Heart right ventricle (tissue), 16 donors: ENCODE results near the gene DIP2A. TPM values are rescaled to one million over a fixed set of nuclear protein-coding genes. Genes with fewer than 3 reads are reported as not detected.

ENCODE experiments used
- ATAC-seq, 8 donors: fragments of 200-7000 bp; cut with Tn5 transposase; one replicate each; pipeline ENCODE4 v1.9.1; 2020; ENCODE audit warnings: mild to moderate bottlenecking in 8 of 8, moderate library complexity in 8 of 8, moderate number of reproducible peaks in 1 of 8
- DNase-seq, 2 donors: peaks; one replicate each; pipeline ENCODE4 v3.0.0-alpha.2; 2020
- H3K27ac ChIP-seq, 10 donors: fragments of 200-600 bp; sonication (generic) in 2 of 10; one replicate each; pipeline versions ENCODE4 v1.5.0 to v1.8.0; 2020 to 2022; ENCODE audit warnings: mild to moderate bottlenecking in 3 of 10
- H3K27me3 ChIP-seq, 7 donors: fragments of 200-600 bp; one replicate each; pipeline ENCODE4 v1.8.0; 2021 to 2022; ENCODE audit warnings: mild to moderate bottlenecking in 2 of 7
- H3K36me3 ChIP-seq, 9 donors: fragments of 200-600 bp; sonication (generic) in 1 of 9; one replicate each; pipeline versions ENCODE4 v1.5.0 to v1.8.0; 2020 to 2022; ENCODE audit warnings: mild to moderate bottlenecking in 2 of 9
- H3K4me1 ChIP-seq, 9 donors: fragments of 200-600 bp; sonication (generic) in 1 of 9; one replicate each; pipeline versions ENCODE4 v1.5.0 to v1.8.0; 2020 to 2022; ENCODE audit warnings: mild to moderate bottlenecking in 4 of 9
- H3K4me3 ChIP-seq, 10 donors: fragments of 200-600 bp; sonication (generic) in 2 of 10; one replicate each; pipeline versions ENCODE4 v1.5.0 to v1.8.0; 2020 to 2022; ENCODE audit warnings: mild to moderate bottlenecking in 7 of 10, moderate library complexity in 2 of 10
- H3K9me3 ChIP-seq, 11 donors: fragments of 200-600 bp in 10 of 11; sonication (generic) in 2 of 11; one replicate each; pipeline versions ENCODE4 v1.5.0 to v1.8.0; 2013 to 2022; ENCODE audit warnings: mild to moderate bottlenecking in 2 of 11, control low read depth in 1 of 11, moderate library complexity in 1 of 11
- CTCF ChIP-seq, 9 donors: fragments of 200-600 bp; sonication (generic) in 2 of 9; IDR thresholded peaks; one replicate each; pipeline versions ENCODE4 v1.5.0 to v1.8.0; 2021 to 2022; ENCODE audit warnings: antibody characterized with exemption in 9 of 9, mild to moderate bottlenecking in 5 of 9, moderate library complexity in 1 of 9
- WGBS, 2 donors: extraction: QIAGEN DNeasy Blood & Tissue Kit; methylation state at CpG; one replicate each; pipeline ENCODE4 v1.1.7; 2013; ENCODE audit warnings: inconsistent platforms in 1 of 2; 5-methylcytosine and 5-hydroxymethylcytosine counted together
- intact Hi-C, 10 donors: fragments of 100-400 bp; cut with DNase I; formaldehyde crosslinking; loops; one replicate each; pipeline versions ENCODE4 v1.11.1 to v1.14.2; 2022
- polyA plus RNA-seq, 2 donors: library from polyadenylated mRNA; stranded (reverse); fragments of 200-250 nt; gene quantifications; one replicate each; pipeline ENCODE4 v1.2.3, GENCODE V29; 2013
- total RNA-seq, 10 donors: library from RNA; stranded (reverse); fragmentation: NEBNext Ultra II Directional in 3 of 10; extraction: Animal tissue kit (Norgen Biotek cat#: 25700) in 3 of 10; gene quantifications; one replicate each; pipeline versions ENCODE4 v1.2.1 to v1.2.4, GENCODE V29; 2021 to 2023
- donor health status: Arrhythmogenic right ventricular cardiomyopathy.
- donor health status: ischemic (EF 13 %, LVEDD 7.1; RV severe dilation, severe dysfunction).
- donor health status: healthy with polysubstance abuse.
- donor health status: DM: no; HTN: yes; CAD: no.
- donor health status: DM: no; HTN: no; CAD: no.
- donor health status: ischemic (EF 25% LVEDD 6.9; RV normal size, moderate dysfunction).
- donor health status: ischemic (EF 25% LVEDD 5.7; RV mildly dilated, moderate dysfunction).
- donor health status: healthy.
- donor health status: DM: yes; HTN: yes; CAD: no.
- donor health status: Ischemic cardiomyopathy.
- donor health status: ischemic (EF 35%, LVEDD 5.7; RV mildly dilated, moderate dysfunction).
- donor health status: nonischemic (EF 11% LVEDD 7.7; RV severe dilation, severe dysfunction).
- donor health status: DM: yes; HTN: yes; CAD: no.
- donor health status: PGD.
- donor health status: ischemic (EF 29% LVEDD 5.4; RV normal size, mild dysfunction).
- donor health status: nonischemic (EF 23%, LVEDD 6.1; RV moderate dilation, normal function).

DIP2A gene
- total and polyA plus RNA-seq, 12 donors, result 9.4 to 45.2 (median 22.9) TPM

GRCh38 chr21:46542588-46543124 lies 84.0 kb downstream of the DIP2A start:
- no peaks in the 10 kb centered on the region for H3K27me3 ChIP-seq
- intact Hi-C loops, result no loop called here
- H3K36me3 ChIP-seq, result peaks cover 0 to 100% (median 54%) of the 10 kb centered on the region in 9 donors
- no peak for TF ChIP-seq CTCF (IDR thresholded peaks at IDR 0.05)
- H3K4me3 ChIP-seq, result no peak overlapping the region
- H3K4me1 ChIP-seq, result peaks cover 0 to 14% (median 6%) of the 10 kb centered on the region in 9 donors
- 89 to 95% methylated on average over 8 of the region's 8 CpGs for WGBS, 2 donors
- DNase-seq (no peak), ATAC-seq (no peak)
- H3K27ac ChIP-seq, result peak overlapping the region in 1 of 10 donors; percentile 10
- H3K9me3 ChIP-seq, result no peaks in the 10 kb centered on the region

GRCh38 chr21:46543306-46543705 lies 84.6 kb downstream of the DIP2A start:
- Histone ChIP-seq H3K27me3 (no peaks in the 10 kb centered on the region), H3K4me3 (no peak overlapping the region), H3K27ac (no peak overlapping the region), H3K36me3 (peaks cover 0 to 100% (median 56%) of the 10 kb centered on the region in 9 donors), H3K9me3 (no peaks in the 10 kb centered on the region), H3K4me1 (peaks cover 0 to 14% (median 6%) of the 10 kb centered on the region in 9 donors)
- ATAC-seq (no peak), DNase-seq (no peak)
- intact Hi-C loops, result no loop called here
- 89 to 92% methylated on average over 19 of the region's 19 CpGs for WGBS, 2 donors
- no peak for TF ChIP-seq CTCF (IDR thresholded peaks at IDR 0.05)

GRCh38 chr21:46544003-46544402 lies 85.3 kb downstream of the DIP2A start:
- Histone ChIP-seq H3K4me1 (peaks cover 0 to 14% (median 6%) of the 10 kb centered on the region in 9 donors), H3K27me3 (no peaks in the 10 kb centered on the region), H3K36me3 (peaks cover 0 to 100% (median 57%) of the 10 kb centered on the region in 9 donors), H3K9me3 (no peaks in the 10 kb centered on the region), H3K27ac (no peak overlapping the region), H3K4me3 (no peak overlapping the region)
- DNase-seq (no peak), ATAC-seq (no peak)
- WGBS, 2 donors, result 90 to 91% methylated on average over 8 of the region's 8 CpGs
- intact Hi-C loops, result no loop called here
- TF ChIP-seq CTCF (IDR thresholded peaks at IDR 0.05), result no peak

DNA sequence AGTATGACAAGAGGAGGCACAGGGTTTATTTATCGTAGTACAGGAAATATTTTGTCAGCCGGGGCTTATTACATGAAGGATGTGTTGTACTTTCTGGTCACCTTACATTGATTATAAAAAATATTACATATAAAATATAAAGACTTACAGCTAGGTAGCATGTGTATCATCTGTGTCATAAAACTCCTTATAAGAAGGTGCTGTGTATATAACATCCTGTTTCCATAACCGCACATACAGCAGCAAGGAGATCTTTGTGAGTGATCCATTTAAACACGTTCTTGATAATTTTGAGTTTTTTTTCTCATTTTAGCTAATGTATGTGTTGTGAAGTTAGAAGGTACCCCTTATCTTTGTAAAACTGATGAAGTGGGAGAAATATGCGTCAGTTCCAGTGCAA lies 86.1 kb downstream of the DIP2A start:
- H3K27me3 ChIP-seq, result no peaks in the 10 kb centered on the region

More for the DNA sequence above, 86.1 kb downstream of the DIP2A start:
- 87 to 88% methylated on average over 5 of the region's 5 CpGs for WGBS, 2 donors
- H3K27ac ChIP-seq, result no peak overlapping the region
- H3K4me3 ChIP-seq, result no peak overlapping the region
- DNase-seq, result no peak
- ATAC-seq, result no peak
- peaks cover 0 to 99% (median 59%) of the 10 kb centered on the region in 9 donors for H3K36me3 ChIP-seq
- TF ChIP-seq CTCF (IDR thresholded peaks at IDR 0.05), result no peak
- intact Hi-C loops, result no loop called here
- no peaks in the 10 kb centered on the region for H3K9me3 ChIP-seq
- H3K4me1 ChIP-seq, result peaks cover 0 to 10% (median 3%) of the 10 kb centered on the region in 9 donors
